ENCODE results near the gene LAMTOR4.

DNA sequence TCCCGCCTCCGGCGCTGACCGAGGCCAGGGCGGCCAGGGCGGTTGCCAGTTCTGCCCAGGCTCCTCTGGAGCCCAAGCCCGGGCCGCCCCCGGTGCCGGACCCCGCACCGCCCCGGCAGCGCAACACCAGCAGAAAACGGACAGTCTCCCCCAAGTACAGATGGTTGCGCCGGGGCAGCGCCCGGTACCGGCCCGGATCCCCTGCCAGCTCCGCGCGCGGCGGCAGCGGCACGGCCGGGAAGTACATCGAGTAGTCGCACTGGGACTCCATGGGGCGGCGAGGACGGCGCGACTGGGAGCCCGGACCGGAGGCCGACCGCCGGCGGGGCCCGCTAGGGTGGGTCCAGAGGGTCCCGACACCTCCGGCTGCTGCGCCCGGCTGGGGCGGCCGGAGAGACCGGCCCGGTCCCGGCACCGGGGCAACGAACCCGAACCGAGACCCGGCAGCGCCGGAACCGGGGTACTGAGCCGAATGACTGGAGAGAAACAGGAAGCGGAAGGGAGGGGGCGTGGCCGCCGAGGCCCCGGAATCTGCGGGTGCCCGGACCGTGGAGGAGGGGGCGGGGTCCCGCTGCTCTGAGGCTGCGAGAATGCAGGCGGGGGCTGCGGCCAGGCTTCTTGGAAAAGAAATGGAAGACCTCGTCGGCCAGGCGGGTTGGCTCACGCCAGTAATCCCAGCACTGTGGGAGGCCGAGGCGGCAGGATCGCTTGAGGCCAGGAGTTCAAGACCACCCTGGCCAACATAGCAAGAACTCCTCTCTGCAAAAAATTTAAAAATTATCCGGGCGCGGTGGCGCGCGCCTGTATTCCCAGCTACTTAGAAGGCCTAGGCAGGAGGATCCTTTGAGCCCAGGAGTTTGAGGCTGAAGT lies 9.7 kb downstream of the LAMTOR4 start, which contains the start of gene TRAPPC14:
- TF ChIP-seq YY1 (IDR thresholded peaks at IDR 0.05; ENCODE audit: insufficient read depth, insufficient read length) (no peak), ZNF274 (IDR thresholded peaks at IDR 0.05; ENCODE audit: low read depth, low read length) (no peak)
